Loucy (cell line): Measurements from ENCODE around the gene EFCAB5.

Experiments
- H2AFZ ChIP-seq: fragments of 200-600 bp; sonication (generic); 2 replicates; pipeline ENCODE4 v1.6.0; 2016; ENCODE audit warnings: antibody characterized with exemption, mild to moderate bottlenecking, low read length, moderate library complexity
- H3F3A ChIP-seq: fragments of 200-600 bp; 2 replicates; pipeline ENCODE4 v1.6.0; 2016; ENCODE audit warnings: antibody characterized with exemption, low read depth, mild to moderate bottlenecking
- H3K27me3 ChIP-seq: fragments of 200-600 bp; sonication (generic); 2 replicates; pipeline ENCODE4 v1.6.1; 2014; ENCODE audit warnings: low read length, mild to moderate bottlenecking; ENCODE audit not compliant: insufficient read depth, poor library complexity, severe bottlenecking
- H3K36me3 ChIP-seq: fragments of 200-600 bp; sonication (generic); 2 replicates; pipeline ENCODE4 v1.6.1; 2016; ENCODE audit warnings: low read length; ENCODE audit not compliant: insufficient read depth
- H3K4me1 ChIP-seq: fragments of 200-600 bp; sonication (generic); 2 replicates; pipeline ENCODE4 v1.5.1; 2014; ENCODE audit warnings: low read length, mild to moderate bottlenecking; ENCODE audit not compliant: insufficient read depth, poor library complexity, severe bottlenecking
- H3K4me2 ChIP-seq: fragments of 200-600 bp; sonication (generic); 2 replicates; pipeline ENCODE4 v1.6.0; 2014; ENCODE audit warnings: antibody characterized with exemption, low read length, low read depth, mild to moderate bottlenecking; ENCODE audit not compliant: poor library complexity, severe bottlenecking
- H3K4me3 ChIP-seq: fragments of 200-600 bp; sonication (generic); 2 replicates; pipeline ENCODE4 v1.5.1; 2014; ENCODE audit warnings: low read length, mild to moderate bottlenecking, mixed read lengths; ENCODE audit not compliant: poor library complexity, severe bottlenecking
- H3K79me2 ChIP-seq: fragments of 200-600 bp; sonication (generic); 2 replicates; pipeline ENCODE4 v1.6.1; 2014; ENCODE audit warnings: low read length; ENCODE audit not compliant: insufficient read depth
- H3K9ac ChIP-seq: fragments of 200-600 bp; sonication (generic); 2 replicates; pipeline ENCODE4 v1.6.0; 2014; ENCODE audit warnings: mild to moderate bottlenecking, low read depth, low read length, moderate library complexity; ENCODE audit not compliant: poor library complexity, severe bottlenecking
- H3K9me2 ChIP-seq: fragments of 200-600 bp; sonication (generic); replicated peaks from 2 replicates; pipeline ENCODE4 v1.6.1; 2016; ENCODE audit warnings: low read depth, low read length, mixed read lengths
- H3K9me3 ChIP-seq: fragments of 200-600 bp; sonication (generic); 2 replicates; pipeline ENCODE4 v1.6.1; 2014; ENCODE audit warnings: mild to moderate bottlenecking, antibody characterized with exemption, low read length, low read depth; ENCODE audit not compliant: insufficient read depth
- H4K20me1 ChIP-seq: fragments of 200-600 bp; sonication (generic); 2 replicates; pipeline ENCODE4 v1.6.0; 2014; ENCODE audit warnings: antibody characterized with exemption, low read length, mild to moderate bottlenecking; ENCODE audit not compliant: insufficient read depth, poor library complexity, severe bottlenecking
- CTCF ChIP-seq: fragments of 200-600 bp; sonication (generic); conservative IDR thresholded peaks from 2 replicates; pipeline ENCODE4 v1.5.1; 2014; ENCODE audit warnings: mild to moderate bottlenecking, antibody characterized with exemption, low read length
- EZH2phosphoT487 ChIP-seq: fragments of 200-600 bp; IDR thresholded peaks from 2 replicates; pipeline ENCODE4 v1.6.1; 2018; ENCODE audit warnings: antibody characterized with exemption, mild to moderate bottlenecking, moderate library complexity, borderline replicate concordance

The EFCAB5 gene

GRCh38 chr17:30093463-30094147, 152.2 kb downstream of the EFCAB5 start:
- Histone ChIP-seq H3K4me2 (peak overlapping the region; percentile 5), H3F3A (no peaks in the 10 kb centered on the region), H3K9me2 (no peaks in the 10 kb centered on the region), H3K4me1 (peaks cover 6% of the 10 kb centered on the region), H3K27me3 (no peaks in the 10 kb centered on the region), H2AFZ (peak overlapping the region; percentile 81), H3K9me3 (no peaks in the 10 kb centered on the region), H4K20me1 (no peaks in the 10 kb centered on the region), H3K79me2 (no peaks in the 10 kb centered on the region), H3K9ac (no peak overlapping the region), H3K36me3 (no peaks in the 10 kb centered on the region), H3K4me3 (no peak overlapping the region)
- TF ChIP-seq CTCF (peak; percentile 93), EZH2phosphoT487 (no peak)

GRCh38 chr17:30095507-30096244, 154.2 kb downstream of the EFCAB5 start:
- H3F3A ChIP-seq, result no peaks in the 10 kb centered on the region
- no peaks in the 10 kb centered on the region for H3K36me3 ChIP-seq
- no peaks in the 10 kb centered on the region for H3K9me3 ChIP-seq
- no peaks in the 10 kb centered on the region for H4K20me1 ChIP-seq
- peaks cover 6% of the 10 kb centered on the region for H3K4me1 ChIP-seq
- no peaks in the 10 kb centered on the region for H3K79me2 ChIP-seq
- H3K4me3 ChIP-seq, result no peak overlapping the region
- H3K4me2 ChIP-seq, result no peak overlapping the region
- no peaks in the 10 kb centered on the region for H3K9me2 ChIP-seq
- no peaks in the 10 kb centered on the region for H3K27me3 ChIP-seq
- peak; percentile 77 for TF ChIP-seq CTCF
- no peak for TF ChIP-seq EZH2phosphoT487
- H3K9ac ChIP-seq, result no peak overlapping the region
- 0 out of 2 replicates have a peak overlapping the region, but pooled peaks have one; percentile 31 for H2AFZ ChIP-seq

GRCh38 chr17:30101686-30102390, 160.4 kb downstream of the EFCAB5 start:
- no peak overlapping the region for H2AFZ ChIP-seq
- H3K36me3 ChIP-seq, result no peaks in the 10 kb centered on the region
- H3F3A ChIP-seq, result no peaks in the 10 kb centered on the region
- no peaks in the 10 kb centered on the region for H3K79me2 ChIP-seq
- TF ChIP-seq EZH2phosphoT487, result no peak
- TF ChIP-seq CTCF, result no peak
- H3K9me3 ChIP-seq, result no peaks in the 10 kb centered on the region
- H3K27me3 ChIP-seq, result no peaks in the 10 kb centered on the region
- no peak overlapping the region for H3K4me3 ChIP-seq
- no peak overlapping the region for H3K9ac ChIP-seq
- H3K4me1 ChIP-seq, result peaks cover 8% of the 10 kb centered on the region
- H3K9me2 ChIP-seq, result no peaks in the 10 kb centered on the region
- no peak overlapping the region for H3K4me2 ChIP-seq
- H4K20me1 ChIP-seq, result no peaks in the 10 kb centered on the region
